T1000 (cell line): Measurements from ENCODE around the gene CTCFL.

ENCODE experiments used
- DNase-seq: peaks from one replicate; lab custom pipeline; 2025; ENCODE audit warnings: mixed read lengths; lab: John Stamatoyannopoulos, UW

CTCFL gene

DNA sequence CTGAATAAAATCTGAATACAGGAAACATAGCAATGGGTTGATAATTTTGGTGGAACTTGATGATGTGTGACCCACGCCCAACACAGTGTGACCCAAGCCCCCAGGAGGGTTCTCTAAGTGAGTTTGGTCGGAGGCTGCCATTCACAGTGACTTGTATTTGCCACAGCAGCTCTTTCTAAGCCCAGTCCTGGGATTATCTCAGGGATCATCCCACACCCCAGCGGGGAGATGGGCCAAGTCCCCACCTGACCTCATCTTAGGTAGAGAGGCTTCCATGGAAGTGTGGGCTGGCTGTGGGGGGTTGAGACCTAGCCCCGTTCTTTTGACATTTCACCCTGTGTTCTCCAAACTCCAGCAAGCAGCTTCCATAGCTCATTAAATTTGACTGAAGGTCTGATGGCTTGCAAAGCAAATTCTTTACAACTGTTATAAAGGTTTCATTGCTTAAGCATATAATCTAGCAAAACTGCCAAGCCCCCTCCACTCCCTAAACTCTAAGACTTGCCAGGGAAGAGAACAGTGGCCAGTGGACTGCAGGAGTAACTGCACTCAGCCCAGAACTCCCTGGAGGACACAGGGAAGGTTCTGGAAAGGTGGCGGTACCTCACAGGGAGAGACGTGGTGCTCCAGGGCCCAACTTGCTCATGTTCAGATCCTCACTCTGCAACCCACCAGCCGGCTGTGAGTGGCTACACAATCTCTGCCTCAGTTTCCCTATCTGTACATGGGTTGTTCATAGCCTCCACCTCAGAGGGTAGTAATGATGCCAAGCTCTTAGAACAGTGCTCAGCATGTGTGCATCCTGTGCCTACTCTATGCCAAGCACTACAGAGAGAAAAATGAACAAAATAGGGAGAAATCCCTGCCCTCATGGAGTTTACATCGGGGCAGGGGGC is 35.0 kb upstream of the CTCFL start:
- no peak for DNase-seq

- no peak for DNase-seq
Measured at GRCh38 chr20:57559289-57559634, 34.3 kb upstream of the CTCFL start.

- no peak for DNase-seq
Measured at GRCh38 chr20:57558614-57559288, 33.8 kb upstream of the CTCFL start.

DNA sequence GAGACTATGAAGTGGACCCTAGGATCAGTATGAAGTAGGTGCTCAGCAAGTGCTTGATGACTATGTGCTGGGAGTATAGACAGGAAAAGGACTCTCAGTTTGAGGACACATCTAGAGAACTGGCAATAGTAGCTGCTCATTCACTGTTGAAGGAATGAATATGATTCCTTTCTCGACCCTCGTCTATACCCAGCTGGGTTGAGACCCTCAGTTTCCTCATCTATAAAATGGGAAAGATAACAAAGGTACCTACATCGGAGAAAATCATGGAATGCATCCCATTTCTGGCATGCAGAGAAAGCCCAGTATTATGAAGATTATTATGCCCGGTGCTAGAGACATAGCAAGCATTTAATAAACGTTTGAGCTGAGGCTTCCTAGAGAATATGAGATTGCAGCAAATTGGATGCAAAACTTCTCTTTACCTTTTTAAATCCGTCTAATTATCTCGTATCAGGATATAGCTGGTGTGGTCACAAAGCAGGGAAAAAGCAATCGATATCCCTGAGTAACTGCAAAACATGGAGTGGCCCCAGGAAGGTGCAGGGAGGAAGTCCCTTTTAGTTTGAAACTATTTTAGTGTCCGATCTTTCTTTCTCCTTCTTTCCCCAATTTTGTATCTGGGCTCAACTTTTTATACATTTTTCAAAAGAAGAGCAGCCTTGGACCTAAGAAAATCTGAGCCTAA is 33.1 kb upstream of the CTCFL start:
- no peak for DNase-seq

- no peak for DNase-seq
Measured at GRCh38 chr20:57556980-57557274, 32.0 kb upstream of the CTCFL start.

DNA sequence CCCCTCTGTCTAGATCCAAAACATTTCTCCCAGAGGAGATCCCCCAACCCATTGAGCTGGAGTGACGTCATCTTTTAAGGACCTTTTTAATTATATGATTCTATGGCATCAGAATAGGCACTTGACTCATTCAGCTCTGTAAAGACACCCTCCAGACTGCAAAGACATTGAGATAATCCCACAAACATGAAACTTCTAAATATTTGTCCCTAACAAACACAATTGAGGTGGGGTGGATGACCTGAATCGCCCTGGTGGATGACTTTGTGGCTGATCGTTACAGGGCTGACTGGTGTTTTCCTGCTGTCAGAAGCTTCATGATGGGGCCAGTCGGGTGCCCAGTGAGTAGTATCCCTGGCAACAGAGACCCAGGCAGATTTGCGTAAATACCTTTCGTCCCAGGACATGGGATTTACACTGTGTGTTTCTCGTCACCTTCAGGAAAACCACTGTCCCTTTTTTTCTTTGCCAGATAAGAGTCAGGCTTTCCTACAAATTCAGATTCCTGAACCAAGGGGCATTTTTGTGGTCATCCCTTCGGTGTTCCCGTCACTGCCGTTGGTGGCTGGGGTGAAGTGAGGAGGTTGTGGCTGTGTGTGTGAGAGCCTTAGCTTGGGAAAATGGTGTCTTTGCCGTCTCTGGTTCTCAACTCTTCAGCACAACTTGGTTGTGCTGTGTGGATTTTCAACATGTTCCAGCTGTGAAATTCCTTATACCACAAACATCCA is 30.7 kb upstream of the CTCFL start:
- DNase-seq: no peak

DNA sequence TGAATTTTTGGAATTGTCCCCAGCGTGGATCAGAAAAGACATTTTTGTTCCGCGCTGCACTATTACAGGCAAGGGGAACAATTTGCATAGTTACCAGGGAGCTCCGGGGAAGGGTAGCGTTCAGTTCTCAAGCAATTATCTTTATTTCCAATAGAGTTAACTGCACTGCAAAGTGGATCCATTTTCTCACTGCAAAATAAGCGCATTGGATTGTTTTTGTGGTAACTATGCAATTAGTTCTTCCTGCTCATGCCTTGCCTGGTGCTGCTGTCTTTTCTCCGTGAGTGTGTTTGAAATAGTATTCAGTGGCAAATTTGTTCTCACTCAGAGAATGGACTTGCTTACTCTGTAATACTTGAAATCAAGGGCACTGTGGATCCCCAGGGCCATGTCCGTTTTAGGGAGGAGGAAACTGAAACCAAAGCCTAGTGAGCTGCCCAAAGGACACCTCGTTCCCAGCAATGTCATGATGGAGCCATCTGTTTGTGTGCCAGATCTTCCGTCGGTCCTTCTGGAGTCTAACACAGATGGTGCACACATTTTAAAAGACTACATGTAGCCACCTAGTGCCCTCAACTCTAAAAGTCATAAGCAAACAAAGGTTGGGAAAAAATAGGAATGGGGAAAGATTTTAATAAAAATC is 28.6 kb upstream of the CTCFL start:
- no peak for DNase-seq

GRCh38 chr20:57552471-57552870 is 27.5 kb upstream of the CTCFL start:
- DNase-seq: no peak

DNA sequence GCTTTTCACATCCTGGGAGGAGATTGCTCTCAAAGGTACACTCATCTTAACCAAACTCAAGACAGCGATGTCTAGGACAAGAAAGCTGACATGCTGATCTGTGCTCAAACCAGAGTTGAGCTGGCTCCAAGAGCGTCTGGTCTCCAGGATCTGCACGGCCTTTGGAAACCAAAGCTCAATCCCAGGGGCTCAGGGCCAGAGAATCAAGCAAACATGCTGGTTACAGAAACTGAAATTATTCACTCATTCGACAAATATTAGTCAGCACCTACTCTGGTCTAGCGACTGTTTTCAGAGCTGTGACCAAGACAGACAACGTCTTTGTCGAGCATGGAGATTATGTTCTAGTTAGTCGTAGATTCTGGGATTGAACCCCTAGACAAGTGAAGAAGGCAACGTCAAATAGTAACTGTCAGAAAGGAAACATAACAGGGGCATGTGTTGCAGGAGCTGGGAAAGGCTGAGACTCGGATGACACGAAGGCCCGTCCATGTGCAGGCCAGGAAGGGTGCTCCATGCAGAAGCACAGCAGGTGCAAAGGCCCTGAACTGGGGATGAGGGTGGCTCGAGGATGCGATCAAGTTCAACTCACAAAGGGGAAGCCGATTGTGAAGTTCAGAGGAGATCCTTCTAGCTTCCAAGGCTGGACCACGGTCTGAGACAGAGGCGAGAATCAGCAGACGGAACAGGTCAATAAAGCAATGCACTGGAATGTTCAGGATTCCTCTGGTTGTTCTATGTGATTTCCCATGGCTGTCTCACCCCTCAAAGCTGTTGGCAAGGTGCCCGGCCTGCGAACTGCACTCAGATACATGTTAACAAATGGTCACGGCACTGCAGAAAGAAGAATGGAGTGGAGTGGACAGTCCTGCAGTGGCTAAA is 23.5 kb upstream of the CTCFL start:
- DNase-seq: no peak

DNA sequence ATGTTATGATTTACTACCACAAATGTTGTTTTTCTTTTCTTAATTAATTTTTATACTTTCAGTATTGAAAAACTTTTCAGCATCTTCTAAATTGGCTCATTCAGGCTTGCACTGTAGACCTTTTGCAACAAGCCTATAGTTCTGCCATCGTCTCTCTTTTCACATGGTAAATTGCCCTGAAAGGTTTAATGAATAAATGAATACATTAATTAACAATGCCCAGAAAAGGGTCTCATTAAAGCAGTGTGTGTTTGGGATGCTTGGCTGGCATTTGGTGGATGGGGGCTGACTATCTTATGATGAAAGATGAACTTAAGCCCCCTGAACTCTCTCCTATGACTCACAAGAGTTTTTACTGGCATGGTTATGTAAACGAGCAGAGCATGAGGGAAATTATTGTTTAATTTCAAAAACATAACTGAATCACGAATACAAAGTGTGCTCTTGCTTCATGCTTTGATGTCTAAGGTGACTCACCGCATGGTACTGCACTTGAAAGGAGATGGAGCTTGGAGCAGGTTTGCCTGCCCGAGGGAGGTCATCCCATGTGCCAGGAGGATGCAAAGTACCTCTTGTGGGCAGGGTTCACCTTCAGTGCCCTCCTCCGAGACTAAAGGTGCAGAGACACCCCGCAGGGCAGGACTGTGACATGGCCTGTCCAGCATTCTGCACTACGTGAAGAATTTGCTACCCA is 22.2 kb upstream of the CTCFL start:
- DNase-seq: no peak

DNA sequence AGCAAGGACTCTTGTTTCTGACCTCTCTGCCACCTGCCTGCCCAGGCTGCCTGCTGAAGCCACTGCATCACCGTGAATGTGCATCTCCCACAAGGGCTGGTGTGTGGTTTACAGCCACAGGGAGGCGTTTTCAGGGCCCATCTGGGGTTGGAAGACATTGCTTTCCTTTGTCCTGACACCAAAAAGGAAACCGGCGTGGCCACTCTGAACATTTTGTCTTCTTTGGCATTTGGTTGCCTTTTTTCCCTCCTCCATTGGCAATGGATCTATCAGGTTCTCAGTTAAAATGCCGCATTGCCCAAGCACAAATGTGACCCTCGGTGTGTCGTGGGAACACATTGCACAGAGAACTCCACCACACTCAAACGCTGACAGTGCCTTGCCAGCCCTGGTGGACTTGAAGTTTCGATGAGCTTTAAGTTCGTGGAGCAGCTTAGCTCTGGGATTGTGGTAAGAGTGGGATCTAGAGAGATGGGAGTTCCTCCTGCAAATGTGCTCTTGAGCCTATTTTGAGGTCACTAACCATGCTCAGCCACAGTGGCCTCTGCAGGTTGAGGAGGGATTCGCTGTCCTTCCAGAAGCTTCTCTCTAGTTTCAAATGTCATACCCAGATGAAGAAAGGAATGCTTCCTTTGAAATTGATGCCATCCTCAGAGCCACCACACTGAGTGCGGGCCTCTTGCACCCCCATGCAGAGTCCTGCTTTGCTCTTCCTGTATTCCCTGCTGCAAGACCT is 21.2 kb upstream of the CTCFL start:
- DNase-seq: no peak

DNA sequence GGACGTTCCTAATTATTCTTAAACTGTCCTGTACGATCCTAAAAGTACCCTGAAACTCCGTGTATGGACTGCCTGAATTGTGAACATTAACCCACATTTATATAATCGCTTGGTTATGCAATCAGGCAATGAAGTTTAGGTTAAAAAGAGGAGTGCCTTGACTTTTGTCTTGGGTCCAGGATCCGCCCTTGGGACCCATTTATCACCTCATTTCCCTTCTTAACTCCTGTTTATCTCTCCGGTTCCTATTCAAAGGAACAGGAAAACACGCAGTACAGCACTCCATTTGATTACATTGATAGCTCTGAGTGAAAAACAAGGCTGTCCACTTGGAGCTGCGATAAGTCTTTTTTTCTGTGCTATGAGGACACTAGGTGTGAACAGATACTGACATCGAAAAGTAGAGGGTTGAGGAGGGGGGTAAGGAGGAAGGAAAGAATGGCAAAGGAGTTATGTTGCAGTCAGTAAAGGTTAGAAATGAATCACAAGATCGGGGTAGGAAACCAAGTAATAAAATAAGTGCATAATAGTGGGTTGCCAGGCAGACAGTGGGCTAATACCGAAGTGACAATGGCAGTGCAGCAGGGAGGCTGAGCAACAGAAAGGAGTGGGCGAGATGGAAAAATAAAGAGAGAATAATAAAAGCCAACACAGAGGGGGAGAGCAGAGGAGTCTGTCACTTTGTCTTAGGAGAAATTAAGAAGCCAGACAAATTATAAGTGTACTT is 20.1 kb upstream of the CTCFL start:
- no peak for DNase-seq

DNA sequence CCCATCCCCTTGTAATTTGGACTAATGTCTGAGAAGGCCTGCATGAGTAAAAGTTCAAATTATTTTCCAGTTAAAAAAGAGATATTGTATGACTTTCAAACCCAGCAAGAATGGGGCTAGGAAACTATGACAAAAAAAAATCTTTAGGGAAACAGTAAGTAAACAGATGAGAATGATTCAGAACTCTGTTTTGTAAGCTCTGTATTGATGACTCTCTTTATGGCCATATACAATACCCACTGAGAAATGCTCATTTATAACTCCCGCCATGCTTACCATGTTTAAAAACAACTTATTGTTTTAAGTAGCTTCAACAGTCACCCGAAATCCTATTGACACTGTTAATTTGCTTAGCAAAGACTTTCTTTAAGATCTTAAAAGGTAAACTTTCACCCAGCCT is 18.8 kb upstream of the CTCFL start:
- DNase-seq: no peak

DNA sequence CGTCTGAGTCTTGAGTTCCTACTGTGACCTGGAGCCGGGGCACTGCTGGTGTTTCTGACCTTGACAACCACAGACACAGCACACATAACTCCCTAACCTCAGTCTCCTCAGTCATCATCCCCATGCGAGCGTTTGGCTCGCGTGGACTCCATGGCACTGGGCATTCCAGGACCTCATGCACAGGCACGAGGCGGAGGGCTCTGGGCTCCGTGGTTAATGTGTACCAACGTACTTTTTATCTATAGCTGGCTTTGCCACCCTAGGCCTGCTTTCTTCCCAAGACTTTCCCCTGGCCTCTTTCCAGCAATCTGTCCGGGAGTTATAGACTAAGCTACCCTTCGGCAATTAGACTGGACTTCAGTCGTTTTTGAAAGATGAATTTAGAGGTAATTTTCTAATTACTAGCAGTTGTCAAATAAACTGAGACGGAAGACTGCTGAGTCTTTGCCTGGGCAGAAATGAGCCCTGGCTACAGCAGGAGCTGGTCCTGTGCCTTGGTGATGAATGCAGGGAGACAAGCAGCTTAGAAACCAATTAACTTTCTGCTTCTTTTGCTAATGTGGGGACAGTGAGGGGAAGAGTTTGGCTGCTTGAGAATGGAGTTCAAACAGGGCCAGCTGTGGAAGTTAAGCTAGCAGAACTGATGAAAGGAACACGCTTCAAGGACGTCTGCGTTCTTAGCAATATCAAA is 16.1 kb upstream of the CTCFL start:
- no peak for DNase-seq

DNA sequence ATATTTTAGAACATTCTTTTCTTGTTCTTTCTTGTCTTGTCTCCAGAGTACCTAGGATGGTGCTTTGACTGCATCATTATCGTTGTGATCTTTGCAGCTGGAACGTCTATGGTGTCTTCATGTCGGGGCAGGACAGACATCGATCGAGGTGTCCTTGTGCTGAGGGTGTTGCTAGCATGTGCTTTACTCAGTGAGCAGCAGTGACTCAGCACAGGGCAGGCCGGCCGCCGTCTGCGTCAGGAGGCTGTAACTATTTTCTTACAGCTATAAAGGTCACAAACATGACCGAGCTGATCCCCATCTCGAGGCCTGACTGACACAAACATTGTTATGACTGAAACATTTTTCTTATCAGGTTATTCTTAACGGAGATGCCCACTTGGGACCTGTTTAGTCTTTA is 14.9 kb upstream of the CTCFL start:
- no peak for DNase-seq

- no peak for DNase-seq
Measured at GRCh38 chr20:57537822-57538221, 12.9 kb upstream of the CTCFL start.

DNA sequence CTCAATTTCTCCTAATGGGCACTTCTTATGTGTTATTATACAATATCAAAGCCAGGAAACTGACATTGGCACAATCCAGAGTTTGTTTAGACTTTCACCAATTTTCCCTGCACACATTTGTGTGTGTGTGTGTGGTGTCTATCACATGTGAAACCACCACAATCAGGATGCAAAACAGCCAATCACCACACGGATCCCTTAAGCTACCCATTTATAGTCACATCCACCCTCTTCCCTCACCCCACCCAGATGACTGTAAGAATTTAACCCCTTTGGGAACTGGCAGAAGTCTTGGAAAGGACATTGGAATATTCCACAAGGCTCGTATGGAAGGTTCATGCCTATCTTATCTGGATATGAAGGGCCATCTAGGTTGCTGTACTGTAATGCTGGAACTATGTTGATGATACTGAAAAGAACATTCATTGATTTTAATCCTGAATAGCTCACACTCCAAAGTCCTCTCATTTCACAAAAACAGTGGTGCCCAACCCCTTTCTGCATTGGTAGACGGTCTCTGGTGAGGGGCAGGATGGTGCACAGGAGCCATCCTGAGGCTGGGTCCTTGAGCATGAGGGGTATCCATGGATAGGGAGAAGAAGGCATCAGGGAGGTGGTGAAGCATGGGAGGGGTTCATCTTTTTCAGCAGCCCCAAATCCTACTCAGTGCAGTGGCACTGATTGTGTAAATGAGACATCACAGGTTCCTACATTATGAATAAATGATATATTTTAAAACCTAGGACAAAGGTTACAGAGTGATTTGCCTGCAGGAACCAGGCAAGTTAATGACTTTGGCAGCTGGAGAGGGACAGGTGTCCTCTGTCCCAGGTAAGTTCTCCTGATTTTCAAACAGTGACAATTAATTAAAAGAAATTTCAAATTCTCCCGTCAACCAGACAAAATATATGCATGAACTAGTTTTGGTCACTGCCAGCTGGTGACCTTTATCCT is 12.1 kb upstream of the CTCFL start:
- DNase-seq: no peak
